ENCODE measurements around the gene RELL1. TPM values are rescaled to one million over a fixed set of nuclear protein-coding genes. Genes with fewer than 3 reads are reported as not detected.

RELL1 gene
- polyA plus RNA-seq, 1 donor from 2014 or later = 0.47 TPM

DNA sequence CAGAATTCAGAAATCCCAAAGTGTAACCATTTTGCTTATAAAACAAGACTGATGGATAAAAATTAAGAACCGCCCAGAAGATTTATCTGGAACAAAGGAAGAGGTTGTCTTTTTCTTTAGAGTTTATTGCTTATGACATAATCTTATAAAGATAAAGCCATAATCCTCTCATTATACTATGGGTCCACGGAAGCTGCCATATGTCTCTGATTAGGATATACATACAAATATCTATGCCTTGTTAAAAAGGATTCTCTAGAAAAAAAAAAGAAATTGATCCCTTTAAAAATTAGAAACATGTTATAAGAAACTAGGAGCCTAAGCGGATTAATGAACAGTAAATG lies 70.5 kb downstream of the RELL1 start:
- H3K36me3 ChIP-seq (ENCODE audit: insufficient read depth, low read length) = no peaks in the 10 kb centered on the region
- TF ChIP-seq RAD21 (conservative IDR thresholded peaks at IDR 0.05) (no peak), SMC3 (conservative IDR thresholded peaks at IDR 0.05; ENCODE audit: poor library complexity) (no peak), POLR2AphosphoS5 (IDR thresholded peaks at IDR 0.05) (no peak), EZH2 (IDR thresholded peaks at IDR 0.05; ENCODE audit: borderline replicate concordance, insufficient read depth, low read length, poor library complexity, severe bottlenecking) (no peak), TAF1 (IDR thresholded peaks at IDR 0.05; ENCODE audit: low read depth) (no peak), MXI1 (conservative IDR thresholded peaks at IDR 0.05; ENCODE audit: poor library complexity, severe bottlenecking) (no peak), EP300 (conservative IDR thresholded peaks at IDR 0.05; ENCODE audit: poor library complexity, severe bottlenecking) (no peak)
- TF ChIP-seq, protein P1, sequence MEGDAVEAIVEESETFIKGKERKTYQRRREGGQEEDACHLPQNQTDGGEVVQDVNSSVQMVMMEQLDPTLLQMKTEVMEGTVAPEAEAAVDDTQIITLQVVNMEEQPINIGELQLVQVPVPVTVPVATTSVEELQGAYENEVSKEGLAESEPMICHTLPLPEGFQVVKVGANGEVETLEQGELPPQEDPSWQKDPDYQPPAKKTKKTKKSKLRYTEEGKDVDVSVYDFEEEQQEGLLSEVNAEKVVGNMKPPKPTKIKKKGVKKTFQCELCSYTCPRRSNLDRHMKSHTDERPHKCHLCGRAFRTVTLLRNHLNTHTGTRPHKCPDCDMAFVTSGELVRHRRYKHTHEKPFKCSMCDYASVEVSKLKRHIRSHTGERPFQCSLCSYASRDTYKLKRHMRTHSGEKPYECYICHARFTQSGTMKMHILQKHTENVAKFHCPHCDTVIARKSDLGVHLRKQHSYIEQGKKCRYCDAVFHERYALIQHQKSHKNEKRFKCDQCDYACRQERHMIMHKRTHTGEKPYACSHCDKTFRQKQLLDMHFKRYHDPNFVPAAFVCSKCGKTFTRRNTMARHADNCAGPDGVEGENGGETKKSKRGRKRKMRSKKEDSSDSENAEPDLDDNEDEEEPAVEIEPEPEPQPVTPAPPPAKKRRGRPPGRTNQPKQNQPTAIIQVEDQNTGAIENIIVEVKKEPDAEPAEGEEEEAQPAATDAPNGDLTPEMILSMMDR (IDR thresholded peaks at IDR 0.05; ENCODE audit: poor library complexity, severe bottlenecking) = no peak
- TF ChIP-seq, protein P2, sequence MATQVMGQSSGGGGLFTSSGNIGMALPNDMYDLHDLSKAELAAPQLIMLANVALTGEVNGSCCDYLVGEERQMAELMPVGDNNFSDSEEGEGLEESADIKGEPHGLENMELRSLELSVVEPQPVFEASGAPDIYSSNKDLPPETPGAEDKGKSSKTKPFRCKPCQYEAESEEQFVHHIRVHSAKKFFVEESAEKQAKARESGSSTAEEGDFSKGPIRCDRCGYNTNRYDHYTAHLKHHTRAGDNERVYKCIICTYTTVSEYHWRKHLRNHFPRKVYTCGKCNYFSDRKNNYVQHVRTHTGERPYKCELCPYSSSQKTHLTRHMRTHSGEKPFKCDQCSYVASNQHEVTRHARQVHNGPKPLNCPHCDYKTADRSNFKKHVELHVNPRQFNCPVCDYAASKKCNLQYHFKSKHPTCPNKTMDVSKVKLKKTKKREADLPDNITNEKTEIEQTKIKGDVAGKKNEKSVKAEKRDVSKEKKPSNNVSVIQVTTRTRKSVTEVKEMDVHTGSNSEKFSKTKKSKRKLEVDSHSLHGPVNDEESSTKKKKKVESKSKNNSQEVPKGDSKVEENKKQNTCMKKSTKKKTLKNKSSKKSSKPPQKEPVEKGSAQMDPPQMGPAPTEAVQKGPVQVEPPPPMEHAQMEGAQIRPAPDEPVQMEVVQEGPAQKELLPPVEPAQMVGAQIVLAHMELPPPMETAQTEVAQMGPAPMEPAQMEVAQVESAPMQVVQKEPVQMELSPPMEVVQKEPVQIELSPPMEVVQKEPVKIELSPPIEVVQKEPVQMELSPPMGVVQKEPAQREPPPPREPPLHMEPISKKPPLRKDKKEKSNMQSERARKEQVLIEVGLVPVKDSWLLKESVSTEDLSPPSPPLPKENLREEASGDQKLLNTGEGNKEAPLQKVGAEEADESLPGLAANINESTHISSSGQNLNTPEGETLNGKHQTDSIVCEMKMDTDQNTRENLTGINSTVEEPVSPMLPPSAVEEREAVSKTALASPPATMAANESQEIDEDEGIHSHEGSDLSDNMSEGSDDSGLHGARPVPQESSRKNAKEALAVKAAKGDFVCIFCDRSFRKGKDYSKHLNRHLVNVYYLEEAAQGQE (IDR thresholded peaks at IDR 0.05; ENCODE audit: borderline replicate concordance) = no peak
- H3K9me3 ChIP-seq (ENCODE audit: low read length) = no peaks in the 10 kb centered on the region
- no peaks in the 10 kb centered on the region for H3K79me2 ChIP-seq (replicated peaks; ENCODE audit: insufficient read depth, low read length)
- H3K27ac ChIP-seq (ENCODE audit: low read length) = no peak overlapping the region
- H3K9ac ChIP-seq (ENCODE audit: low read length) = no peak overlapping the region
- no peaks in the 10 kb centered on the region for H3F3A ChIP-seq (ENCODE audit: insufficient read depth, low read length, poor library complexity, severe bottlenecking)
- H3K9me2 ChIP-seq (ENCODE audit: insufficient read depth, low read length) = no peaks in the 10 kb centered on the region
- no peak overlapping the region for H3K4me2 ChIP-seq (ENCODE audit: low read length)
- H3K27me3 ChIP-seq (ENCODE audit: insufficient read depth, low read depth, low read length) = no peaks in the 10 kb centered on the region
- no peak overlapping the region for H3K4me3 ChIP-seq (ENCODE audit: low read length)
- no peaks in the 10 kb centered on the region for H4K20me1 ChIP-seq (ENCODE audit: insufficient read depth)
- H2AFZ ChIP-seq (ENCODE audit: low read depth, low read length) = no peak overlapping the region

GRCh38 chr4:37615059-37615719 lies 71.0 kb downstream of the RELL1 start:
- H3F3A ChIP-seq (ENCODE audit: insufficient read depth, low read length, poor library complexity, severe bottlenecking) = no peaks in the 10 kb centered on the region
- H3K79me2 ChIP-seq (replicated peaks; ENCODE audit: insufficient read depth, low read length) = no peaks in the 10 kb centered on the region
- H2AFZ ChIP-seq (ENCODE audit: low read depth, low read length) = no peak overlapping the region
- H3K9ac ChIP-seq (ENCODE audit: low read length) = no peak overlapping the region
- H3K9me2 ChIP-seq (ENCODE audit: insufficient read depth, low read length) = no peaks in the 10 kb centered on the region
- no peak overlapping the region for H3K27ac ChIP-seq (ENCODE audit: low read length)
- no peak overlapping the region for H3K4me3 ChIP-seq (ENCODE audit: low read length)
- no peak overlapping the region for H3K4me2 ChIP-seq (ENCODE audit: low read length)
- no peaks in the 10 kb centered on the region for H3K9me3 ChIP-seq (ENCODE audit: low read length)
- H3K27me3 ChIP-seq (ENCODE audit: insufficient read depth, low read depth, low read length) = no peaks in the 10 kb centered on the region
- H3K36me3 ChIP-seq (ENCODE audit: insufficient read depth, low read length) = no peaks in the 10 kb centered on the region
- TF ChIP-seq EP300 (conservative IDR thresholded peaks at IDR 0.05; ENCODE audit: poor library complexity, severe bottlenecking) (no peak), TAF1 (IDR thresholded peaks at IDR 0.05; ENCODE audit: low read depth) (no peak), RAD21 (conservative IDR thresholded peaks at IDR 0.05) (no peak), EZH2 (IDR thresholded peaks at IDR 0.05; ENCODE audit: borderline replicate concordance, insufficient read depth, low read length, poor library complexity, severe bottlenecking) (no peak), MXI1 (conservative IDR thresholded peaks at IDR 0.05; ENCODE audit: poor library complexity, severe bottlenecking) (no peak), POLR2AphosphoS5 (IDR thresholded peaks at IDR 0.05) (no peak), SMC3 (conservative IDR thresholded peaks at IDR 0.05; ENCODE audit: poor library complexity) (no peak)
- TF ChIP-seq, protein P2 (IDR thresholded peaks at IDR 0.05; ENCODE audit: borderline replicate concordance) = no peak
- TF ChIP-seq, protein P1 (IDR thresholded peaks at IDR 0.05; ENCODE audit: poor library complexity, severe bottlenecking) = no peak
- H4K20me1 ChIP-seq (ENCODE audit: insufficient read depth) = no peaks in the 10 kb centered on the region

Measured in neural cell (in vitro differentiated cells).